Epithelial cell of esophagus (primary cell): ENCODE results near the gene NTM.

Experiments used
- DNase-seq: peaks from one replicate; pipeline ENCODE4 v3.0.0; 2010; ENCODE audit warnings: low read depth
- H3K4me3 ChIP-seq: 2 replicates; pipeline ENCODE4 v1.5.1; 2011; ENCODE audit warnings: mild to moderate bottlenecking, low read length, control low read depth
- TF ChIP-seq, protein P1 (sequence below): IDR thresholded peaks from 2 replicates; pipeline ENCODE4 v1.5.1; 2011; ENCODE audit warnings: low read depth, mild to moderate bottlenecking, low read length, control low read depth, inconsistent platforms; ENCODE audit not compliant: insufficient read depth; ENCODE audit errors: missing control alignments

Gene NTM

GRCh38 chr11:132373405-132374143 is 1003.2 kb downstream of the NTM start:
- TF ChIP-seq, protein P1, sequence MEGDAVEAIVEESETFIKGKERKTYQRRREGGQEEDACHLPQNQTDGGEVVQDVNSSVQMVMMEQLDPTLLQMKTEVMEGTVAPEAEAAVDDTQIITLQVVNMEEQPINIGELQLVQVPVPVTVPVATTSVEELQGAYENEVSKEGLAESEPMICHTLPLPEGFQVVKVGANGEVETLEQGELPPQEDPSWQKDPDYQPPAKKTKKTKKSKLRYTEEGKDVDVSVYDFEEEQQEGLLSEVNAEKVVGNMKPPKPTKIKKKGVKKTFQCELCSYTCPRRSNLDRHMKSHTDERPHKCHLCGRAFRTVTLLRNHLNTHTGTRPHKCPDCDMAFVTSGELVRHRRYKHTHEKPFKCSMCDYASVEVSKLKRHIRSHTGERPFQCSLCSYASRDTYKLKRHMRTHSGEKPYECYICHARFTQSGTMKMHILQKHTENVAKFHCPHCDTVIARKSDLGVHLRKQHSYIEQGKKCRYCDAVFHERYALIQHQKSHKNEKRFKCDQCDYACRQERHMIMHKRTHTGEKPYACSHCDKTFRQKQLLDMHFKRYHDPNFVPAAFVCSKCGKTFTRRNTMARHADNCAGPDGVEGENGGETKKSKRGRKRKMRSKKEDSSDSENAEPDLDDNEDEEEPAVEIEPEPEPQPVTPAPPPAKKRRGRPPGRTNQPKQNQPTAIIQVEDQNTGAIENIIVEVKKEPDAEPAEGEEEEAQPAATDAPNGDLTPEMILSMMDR: no peak
- no peak for DNase-seq
- no peak overlapping the region for H3K4me3 ChIP-seq

- no peak for DNase-seq
- no peak overlapping the region for H3K4me3 ChIP-seq
- TF ChIP-seq, protein P1: no peak
Observed at GRCh38 chr11:132379540-132379939, 1009.1 kb downstream of the NTM start.
